ENCODE measurements around the gene ALS2CL. TPM values are rescaled to one million over a fixed set of nuclear protein-coding genes. Genes with fewer than 3 reads are reported as not detected.

ALS2CL gene
- total and polyA plus RNA-seq, 2 experiments from 2014 or later, result 3.4 to 11.8 TPM

DNA sequence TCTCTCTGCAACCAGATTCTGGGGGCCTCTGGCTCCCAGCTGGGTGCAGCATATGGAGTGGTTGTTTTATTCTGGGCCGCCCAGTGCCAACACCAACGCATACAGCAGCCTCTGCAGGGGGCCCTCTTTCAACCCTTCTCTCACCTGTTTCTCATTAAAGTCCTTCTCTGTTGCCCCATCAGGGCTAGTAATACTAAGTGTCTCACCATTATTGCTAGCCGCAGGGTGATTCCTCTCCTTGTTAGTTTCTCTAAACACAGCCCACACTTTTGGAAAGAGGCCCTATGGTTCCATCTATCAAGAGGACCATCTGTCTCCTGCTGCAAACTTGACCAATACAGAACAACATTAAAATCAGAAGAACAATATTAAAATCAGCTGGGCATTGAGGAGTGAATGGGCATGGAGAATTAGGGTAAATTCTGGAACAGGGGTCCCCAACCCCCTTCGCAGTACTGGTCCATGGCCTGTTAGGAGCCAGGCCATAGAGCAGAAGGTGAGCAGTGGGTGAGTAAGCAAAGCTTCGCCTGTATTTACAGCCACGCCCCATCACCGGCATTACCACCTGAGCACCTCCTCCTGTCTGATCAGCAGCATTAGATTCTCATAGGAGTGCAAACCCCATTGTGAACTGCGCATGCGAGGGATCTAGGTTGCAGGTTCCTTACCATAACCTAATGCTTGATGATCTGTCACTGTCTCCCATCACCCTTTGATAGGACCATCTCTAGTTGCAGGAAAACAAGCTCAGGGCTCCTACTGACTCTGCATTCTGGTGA lies 36.5 kb downstream of the ALS2CL start:
- no peak for DNase-seq (ENCODE audit: low spot score)
- Histone ChIP-seq H2AFZ (no peak overlapping the region), H3K4me3 (no peak overlapping the region), H3K27me3 (ENCODE audit: insufficient read depth) (no peaks in the 10 kb centered on the region), H3K4me1 (ENCODE audit: insufficient read depth) (peaks cover 41% of the 10 kb centered on the region), H3K27ac (ENCODE audit: low read depth) (no peak overlapping the region), H3K79me2 (replicated peaks; ENCODE audit: insufficient read depth) (no peaks in the 10 kb centered on the region), H3K4me2 (peak overlapping the region; percentile 51), H3F3A (replicated peaks; ENCODE audit: low read depth) (0 out of 2 replicates have a peak, but pooled peaks cover 5% of the 10 kb centered on the region), H3K36me3 (ENCODE audit: insufficient read depth) (no peaks in the 10 kb centered on the region), H3K9me2 (ENCODE audit: insufficient read depth) (no peaks in the 10 kb centered on the region), H4K20me1 (replicated peaks; ENCODE audit: insufficient read depth) (no peaks in the 10 kb centered on the region)
- Mint-ChIP-seq H3K27me3 (ENCODE audit: insufficient read depth, low read depth, poor library complexity) (peaks cover 22% of the 10 kb centered on the region), H3K4me3 (no peak overlapping the region), H3K9me3 (peaks cover 7% of the 10 kb centered on the region), H3K27ac (no peak overlapping the region), H3K4me1 (peaks cover 53% of the 10 kb centered on the region), H3K36me3 (ENCODE audit: low read depth) (peaks cover 6% of the 10 kb centered on the region; the same call in 2 of the 3 replicates)
- TF ChIP-seq, protein P1, sequence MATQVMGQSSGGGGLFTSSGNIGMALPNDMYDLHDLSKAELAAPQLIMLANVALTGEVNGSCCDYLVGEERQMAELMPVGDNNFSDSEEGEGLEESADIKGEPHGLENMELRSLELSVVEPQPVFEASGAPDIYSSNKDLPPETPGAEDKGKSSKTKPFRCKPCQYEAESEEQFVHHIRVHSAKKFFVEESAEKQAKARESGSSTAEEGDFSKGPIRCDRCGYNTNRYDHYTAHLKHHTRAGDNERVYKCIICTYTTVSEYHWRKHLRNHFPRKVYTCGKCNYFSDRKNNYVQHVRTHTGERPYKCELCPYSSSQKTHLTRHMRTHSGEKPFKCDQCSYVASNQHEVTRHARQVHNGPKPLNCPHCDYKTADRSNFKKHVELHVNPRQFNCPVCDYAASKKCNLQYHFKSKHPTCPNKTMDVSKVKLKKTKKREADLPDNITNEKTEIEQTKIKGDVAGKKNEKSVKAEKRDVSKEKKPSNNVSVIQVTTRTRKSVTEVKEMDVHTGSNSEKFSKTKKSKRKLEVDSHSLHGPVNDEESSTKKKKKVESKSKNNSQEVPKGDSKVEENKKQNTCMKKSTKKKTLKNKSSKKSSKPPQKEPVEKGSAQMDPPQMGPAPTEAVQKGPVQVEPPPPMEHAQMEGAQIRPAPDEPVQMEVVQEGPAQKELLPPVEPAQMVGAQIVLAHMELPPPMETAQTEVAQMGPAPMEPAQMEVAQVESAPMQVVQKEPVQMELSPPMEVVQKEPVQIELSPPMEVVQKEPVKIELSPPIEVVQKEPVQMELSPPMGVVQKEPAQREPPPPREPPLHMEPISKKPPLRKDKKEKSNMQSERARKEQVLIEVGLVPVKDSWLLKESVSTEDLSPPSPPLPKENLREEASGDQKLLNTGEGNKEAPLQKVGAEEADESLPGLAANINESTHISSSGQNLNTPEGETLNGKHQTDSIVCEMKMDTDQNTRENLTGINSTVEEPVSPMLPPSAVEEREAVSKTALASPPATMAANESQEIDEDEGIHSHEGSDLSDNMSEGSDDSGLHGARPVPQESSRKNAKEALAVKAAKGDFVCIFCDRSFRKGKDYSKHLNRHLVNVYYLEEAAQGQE (IDR thresholded peaks at IDR 0.05; ENCODE audit: unreplicated experiment), result no peak
- TF ChIP-seq NANOG (IDR thresholded peaks at IDR 0.05; ENCODE audit: borderline replicate concordance), result no peak
- TF ChIP-seq EZH2 (IDR thresholded peaks at IDR 0.05; ENCODE audit: low read depth, unreplicated experiment), result no peak
- TF ChIP-seq ZNF114 (CRISPR knock-in tag; IDR thresholded peaks at IDR 0.05), result no peak
- TF ChIP-seq, protein P2, sequence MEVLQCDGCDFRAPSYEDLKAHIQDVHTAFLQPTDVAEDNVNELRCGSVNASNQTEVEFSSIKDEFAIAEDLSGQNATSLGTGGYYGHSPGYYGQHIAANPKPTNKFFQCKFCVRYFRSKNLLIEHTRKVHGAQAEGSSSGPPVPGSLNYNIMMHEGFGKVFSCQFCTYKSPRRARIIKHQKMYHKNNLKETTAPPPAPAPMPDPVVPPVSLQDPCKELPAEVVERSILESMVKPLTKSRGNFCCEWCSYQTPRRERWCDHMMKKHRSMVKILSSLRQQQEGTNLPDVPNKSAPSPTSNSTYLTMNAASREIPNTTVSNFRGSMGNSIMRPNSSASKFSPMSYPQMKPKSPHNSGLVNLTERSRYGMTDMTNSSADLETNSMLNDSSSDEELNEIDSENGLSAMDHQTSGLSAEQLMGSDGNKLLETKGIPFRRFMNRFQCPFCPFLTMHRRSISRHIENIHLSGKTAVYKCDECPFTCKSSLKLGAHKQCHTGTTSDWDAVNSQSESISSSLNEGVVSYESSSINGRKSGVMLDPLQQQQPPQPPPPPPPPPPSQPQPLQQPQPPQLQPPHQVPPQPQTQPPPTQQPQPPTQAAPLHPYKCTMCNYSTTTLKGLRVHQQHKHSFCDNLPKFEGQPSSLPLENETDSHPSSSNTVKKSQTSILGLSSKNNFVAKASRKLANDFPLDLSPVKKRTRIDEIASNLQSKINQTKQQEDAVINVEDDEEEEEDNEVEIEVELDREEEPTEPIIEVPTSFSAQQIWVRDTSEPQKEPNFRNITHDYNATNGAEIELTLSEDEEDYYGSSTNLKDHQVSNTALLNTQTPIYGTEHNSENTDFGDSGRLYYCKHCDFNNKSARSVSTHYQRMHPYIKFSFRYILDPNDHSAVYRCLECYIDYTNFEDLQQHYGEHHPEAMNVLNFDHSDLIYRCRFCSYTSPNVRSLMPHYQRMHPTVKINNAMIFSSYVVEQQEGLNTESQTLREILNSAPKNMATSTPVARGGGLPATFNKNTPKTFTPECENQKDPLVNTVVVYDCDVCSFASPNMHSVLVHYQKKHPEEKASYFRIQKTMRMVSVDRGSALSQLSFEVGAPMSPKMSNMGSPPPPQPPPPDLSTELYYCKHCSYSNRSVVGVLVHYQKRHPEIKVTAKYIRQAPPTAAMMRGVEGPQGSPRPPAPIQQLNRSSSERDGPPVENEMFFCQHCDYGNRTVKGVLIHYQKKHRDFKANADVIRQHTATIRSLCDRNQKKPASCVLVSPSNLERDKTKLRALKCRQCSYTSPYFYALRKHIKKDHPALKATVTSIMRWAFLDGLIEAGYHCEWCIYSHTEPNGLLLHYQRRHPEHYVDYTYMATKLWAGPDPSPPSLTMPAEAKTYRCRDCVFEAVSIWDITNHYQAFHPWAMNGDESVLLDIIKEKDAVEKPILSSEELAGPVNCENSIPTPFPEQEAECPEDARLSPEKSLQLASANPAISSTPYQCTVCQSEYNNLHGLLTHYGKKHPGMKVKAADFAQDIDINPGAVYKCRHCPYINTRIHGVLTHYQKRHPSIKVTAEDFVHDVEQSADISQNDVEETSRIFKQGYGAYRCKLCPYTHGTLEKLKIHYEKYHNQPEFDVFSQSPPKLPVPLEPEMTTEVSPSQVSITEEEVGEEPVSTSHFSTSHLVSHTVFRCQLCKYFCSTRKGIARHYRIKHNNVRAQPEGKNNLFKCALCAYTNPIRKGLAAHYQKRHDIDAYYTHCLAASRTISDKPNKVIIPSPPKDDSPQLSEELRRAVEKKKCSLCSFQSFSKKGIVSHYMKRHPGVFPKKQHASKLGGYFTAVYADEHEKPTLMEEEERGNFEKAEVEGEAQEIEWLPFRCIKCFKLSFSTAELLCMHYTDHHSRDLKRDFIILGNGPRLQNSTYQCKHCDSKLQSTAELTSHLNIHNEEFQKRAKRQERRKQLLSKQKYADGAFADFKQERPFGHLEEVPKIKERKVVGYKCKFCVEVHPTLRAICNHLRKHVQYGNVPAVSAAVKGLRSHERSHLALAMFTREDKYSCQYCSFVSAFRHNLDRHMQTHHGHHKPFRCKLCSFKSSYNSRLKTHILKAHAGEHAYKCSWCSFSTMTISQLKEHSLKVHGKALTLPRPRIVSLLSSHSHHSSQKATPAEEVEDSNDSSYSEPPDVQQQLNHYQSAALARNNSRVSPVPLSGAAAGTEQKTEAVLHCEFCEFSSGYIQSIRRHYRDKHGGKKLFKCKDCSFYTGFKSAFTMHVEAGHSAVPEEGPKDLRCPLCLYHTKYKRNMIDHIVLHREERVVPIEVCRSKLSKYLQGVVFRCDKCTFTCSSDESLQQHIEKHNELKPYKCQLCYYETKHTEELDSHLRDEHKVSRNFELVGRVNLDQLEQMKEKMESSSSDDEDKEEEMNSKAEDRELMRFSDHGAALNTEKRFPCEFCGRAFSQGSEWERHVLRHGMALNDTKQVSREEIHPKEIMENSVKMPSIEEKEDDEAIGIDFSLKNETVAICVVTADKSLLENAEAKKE (CRISPR knock-in tag; IDR thresholded peaks at IDR 0.05), result no peak
- no peak for TF ChIP-seq STAT1 (IDR thresholded peaks at IDR 0.05; ENCODE audit: unreplicated experiment)
- no peak for TF ChIP-seq POLR2AphosphoS5 (IDR thresholded peaks at IDR 0.05; ENCODE audit: low read depth)
- TF ChIP-seq, protein P3, sequence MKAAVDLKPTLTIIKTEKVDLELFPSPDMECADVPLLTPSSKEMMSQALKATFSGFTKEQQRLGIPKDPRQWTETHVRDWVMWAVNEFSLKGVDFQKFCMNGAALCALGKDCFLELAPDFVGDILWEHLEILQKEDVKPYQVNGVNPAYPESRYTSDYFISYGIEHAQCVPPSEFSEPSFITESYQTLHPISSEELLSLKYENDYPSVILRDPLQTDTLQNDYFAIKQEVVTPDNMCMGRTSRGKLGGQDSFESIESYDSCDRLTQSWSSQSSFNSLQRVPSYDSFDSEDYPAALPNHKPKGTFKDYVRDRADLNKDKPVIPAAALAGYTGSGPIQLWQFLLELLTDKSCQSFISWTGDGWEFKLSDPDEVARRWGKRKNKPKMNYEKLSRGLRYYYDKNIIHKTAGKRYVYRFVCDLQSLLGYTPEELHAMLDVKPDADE (IDR thresholded peaks at IDR 0.05), result no peak
- no peak for TF ChIP-seq JUNB (IDR thresholded peaks at IDR 0.05; ENCODE audit: unreplicated experiment)
- TF ChIP-seq, protein P4, sequence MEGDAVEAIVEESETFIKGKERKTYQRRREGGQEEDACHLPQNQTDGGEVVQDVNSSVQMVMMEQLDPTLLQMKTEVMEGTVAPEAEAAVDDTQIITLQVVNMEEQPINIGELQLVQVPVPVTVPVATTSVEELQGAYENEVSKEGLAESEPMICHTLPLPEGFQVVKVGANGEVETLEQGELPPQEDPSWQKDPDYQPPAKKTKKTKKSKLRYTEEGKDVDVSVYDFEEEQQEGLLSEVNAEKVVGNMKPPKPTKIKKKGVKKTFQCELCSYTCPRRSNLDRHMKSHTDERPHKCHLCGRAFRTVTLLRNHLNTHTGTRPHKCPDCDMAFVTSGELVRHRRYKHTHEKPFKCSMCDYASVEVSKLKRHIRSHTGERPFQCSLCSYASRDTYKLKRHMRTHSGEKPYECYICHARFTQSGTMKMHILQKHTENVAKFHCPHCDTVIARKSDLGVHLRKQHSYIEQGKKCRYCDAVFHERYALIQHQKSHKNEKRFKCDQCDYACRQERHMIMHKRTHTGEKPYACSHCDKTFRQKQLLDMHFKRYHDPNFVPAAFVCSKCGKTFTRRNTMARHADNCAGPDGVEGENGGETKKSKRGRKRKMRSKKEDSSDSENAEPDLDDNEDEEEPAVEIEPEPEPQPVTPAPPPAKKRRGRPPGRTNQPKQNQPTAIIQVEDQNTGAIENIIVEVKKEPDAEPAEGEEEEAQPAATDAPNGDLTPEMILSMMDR (conservative IDR thresholded peaks at IDR 0.05; ENCODE audit: low read depth in 2 of 2), result no peak
- TF ChIP-seq CREB1 (CRISPR knock-in tag; IDR thresholded peaks at IDR 0.05; ENCODE audit: low read depth), result no peak
- no peak for TF ChIP-seq ZNF331 (CRISPR knock-in tag; IDR thresholded peaks at IDR 0.05; ENCODE audit: low read depth)
- TF ChIP-seq EZH2phosphoT487 (IDR thresholded peaks at IDR 0.05; ENCODE audit: unreplicated experiment), result no peak
- ATAC-seq, result peak; percentile 24

Measured in GM23338 (cell line).